Smooth muscle cell (in vitro differentiated cells): ENCODE measurements around the gene ARHGAP25. TPM values are rescaled to one million over a fixed set of nuclear protein-coding genes. Genes with fewer than 3 reads are reported as not detected.

ENCODE experiments used
- DNase-seq: peaks from one replicate; lab custom pipeline; 2025; ENCODE audit not compliant: unreplicated experiment; lab: John Stamatoyannopoulos, UW
- H2AFZ ChIP-seq: fragments of 200-600 bp; sonication (generic); 2 replicates; pipeline ENCODE4 v1.6.0; 2016; ENCODE audit warnings: antibody characterized with exemption, low read depth, mild to moderate bottlenecking
- H3F3A ChIP-seq: fragments of 200-600 bp; sonication (generic); 2 replicates; pipeline ENCODE4 v1.6.0; 2017; ENCODE audit warnings: antibody characterized with exemption, low read depth
- H3K27ac ChIP-seq: fragments of 200-600 bp; sonication (generic); 2 replicates; pipeline ENCODE4 v1.5.1; 2016; ENCODE audit warnings: low read depth, mild to moderate bottlenecking
- H3K27me3 ChIP-seq: fragments of 200-600 bp; sonication (generic); 2 replicates; pipeline ENCODE4 v1.6.1; 2016; ENCODE audit warnings: low read depth, mild to moderate bottlenecking
- H3K36me3 ChIP-seq: fragments of 200-600 bp; sonication (generic); 2 replicates; pipeline ENCODE4 v1.5.1; 2016; ENCODE audit warnings: low read depth
- H3K4me1 ChIP-seq: fragments of 200-600 bp; sonication (generic); 2 replicates; pipeline ENCODE4 v1.5.1; 2016; ENCODE audit warnings: low read depth
- H3K4me2 ChIP-seq: fragments of 200-600 bp; sonication (generic); 2 replicates; pipeline ENCODE4 v1.6.0; 2016; ENCODE audit warnings: mild to moderate bottlenecking
- H3K4me3 ChIP-seq: fragments of 200-600 bp; sonication (generic); 2 replicates; pipeline ENCODE4 v1.5.1; 2016; ENCODE audit warnings: mild to moderate bottlenecking
- H3K79me2 ChIP-seq: fragments of 200-600 bp; sonication (generic); 2 replicates; pipeline ENCODE4 v1.6.0; 2016; ENCODE audit warnings: low read depth, mild to moderate bottlenecking
- H3K9ac ChIP-seq: fragments of 200-600 bp; sonication (generic); 2 replicates; pipeline ENCODE4 v1.6.0; 2016; ENCODE audit warnings: low read depth
- H3K9me3 ChIP-seq: fragments of 200-600 bp; sonication (generic); replicated peaks from 2 replicates; pipeline ENCODE4 v1.5.1; 2016; ENCODE audit warnings: low read depth
- H4K20me1 ChIP-seq: fragments of 200-600 bp; sonication (generic); 2 replicates; pipeline ENCODE4 v1.6.0; 2016; ENCODE audit warnings: low read depth
- WGBS: methylation state at CpG from one replicate; pipeline ENCODE4 v1.1.7; 2016; ENCODE audit warnings: low lambda C conversion rate; 5-methylcytosine and 5-hydroxymethylcytosine counted together
- polyA plus RNA-seq: library from polyadenylated mRNA; unstranded; fragments of >200 nt; fragmentation: Nextera tagmentation; extraction: Ambion mirVana; gene quantifications from 2 replicates; pipeline ENCODE4 v1.2.1, GENCODE V29; 2016
- total RNA-seq: library from RNA; depleted of rRNA; stranded (reverse); fragments of >200 nt; gene quantifications from 2 replicates; pipeline ENCODE4 v1.2.3, GENCODE V29; 2014
- TF ChIP-seq, protein P1 (sequence below): fragments of 200-600 bp; sonication (generic); IDR thresholded peaks from 2 replicates; pipeline ENCODE4 v1.5.1; 2017; ENCODE audit warnings: borderline replicate concordance, mild to moderate bottlenecking, antibody characterized with exemption; ENCODE audit not compliant: insufficient read depth, poor library complexity, severe bottlenecking

The ARHGAP25 gene
- total and polyA plus RNA-seq, 2 experiments from 2014 or later = 1.5 to 2.0 TPM

DNA sequence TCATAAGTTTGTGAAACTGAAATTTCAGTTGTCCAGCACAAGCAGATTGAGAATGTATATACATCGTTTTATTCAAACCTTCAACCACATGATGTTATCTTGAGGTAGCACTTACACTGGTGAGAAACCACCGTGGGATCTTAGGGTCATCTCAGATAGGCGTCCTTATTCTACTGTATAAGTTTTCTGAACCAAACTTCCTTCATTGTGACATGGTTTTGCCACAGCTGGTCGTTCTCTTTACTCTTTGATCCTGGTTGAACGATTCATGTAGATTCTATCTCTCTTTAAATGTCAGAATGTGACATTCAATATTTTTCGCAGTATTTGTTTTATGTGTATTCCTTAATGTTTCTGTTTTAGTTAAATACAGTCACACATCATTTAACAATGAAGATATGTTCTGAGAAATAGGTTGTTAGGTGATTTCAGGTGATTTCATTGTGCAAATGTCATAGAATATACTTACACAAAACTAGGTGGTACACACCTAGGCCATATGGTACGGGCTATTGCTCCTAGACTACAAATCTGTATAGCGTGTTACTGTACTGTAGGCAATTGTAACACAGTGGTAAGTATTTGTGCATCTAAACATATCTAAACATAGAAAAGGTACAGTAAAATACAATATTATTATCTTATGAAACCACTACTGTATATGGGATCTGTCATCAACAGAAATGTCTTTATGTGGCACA is 17.9 kb upstream of the ARHGAP25 start:
- H3F3A ChIP-seq = no peaks in the 10 kb centered on the region
- TF ChIP-seq, protein P1, sequence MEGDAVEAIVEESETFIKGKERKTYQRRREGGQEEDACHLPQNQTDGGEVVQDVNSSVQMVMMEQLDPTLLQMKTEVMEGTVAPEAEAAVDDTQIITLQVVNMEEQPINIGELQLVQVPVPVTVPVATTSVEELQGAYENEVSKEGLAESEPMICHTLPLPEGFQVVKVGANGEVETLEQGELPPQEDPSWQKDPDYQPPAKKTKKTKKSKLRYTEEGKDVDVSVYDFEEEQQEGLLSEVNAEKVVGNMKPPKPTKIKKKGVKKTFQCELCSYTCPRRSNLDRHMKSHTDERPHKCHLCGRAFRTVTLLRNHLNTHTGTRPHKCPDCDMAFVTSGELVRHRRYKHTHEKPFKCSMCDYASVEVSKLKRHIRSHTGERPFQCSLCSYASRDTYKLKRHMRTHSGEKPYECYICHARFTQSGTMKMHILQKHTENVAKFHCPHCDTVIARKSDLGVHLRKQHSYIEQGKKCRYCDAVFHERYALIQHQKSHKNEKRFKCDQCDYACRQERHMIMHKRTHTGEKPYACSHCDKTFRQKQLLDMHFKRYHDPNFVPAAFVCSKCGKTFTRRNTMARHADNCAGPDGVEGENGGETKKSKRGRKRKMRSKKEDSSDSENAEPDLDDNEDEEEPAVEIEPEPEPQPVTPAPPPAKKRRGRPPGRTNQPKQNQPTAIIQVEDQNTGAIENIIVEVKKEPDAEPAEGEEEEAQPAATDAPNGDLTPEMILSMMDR = no peak
- H3K9ac ChIP-seq = no peak overlapping the region
- no peak overlapping the region for H3K4me3 ChIP-seq
- WGBS = 90% methylated on average over 8 of the region's 8 CpGs
- DNase-seq = no peak
- H3K4me2 ChIP-seq = no peak overlapping the region
- no peaks in the 10 kb centered on the region for H3K79me2 ChIP-seq
- no peaks in the 10 kb centered on the region for H3K36me3 ChIP-seq
- no peak overlapping the region for H2AFZ ChIP-seq
- H3K9me3 ChIP-seq = no peaks in the 10 kb centered on the region
- no peaks in the 10 kb centered on the region for H4K20me1 ChIP-seq
- H3K27ac ChIP-seq = no peak overlapping the region
- no peaks in the 10 kb centered on the region for H3K4me1 ChIP-seq
- H3K27me3 ChIP-seq = no peaks in the 10 kb centered on the region

DNA sequence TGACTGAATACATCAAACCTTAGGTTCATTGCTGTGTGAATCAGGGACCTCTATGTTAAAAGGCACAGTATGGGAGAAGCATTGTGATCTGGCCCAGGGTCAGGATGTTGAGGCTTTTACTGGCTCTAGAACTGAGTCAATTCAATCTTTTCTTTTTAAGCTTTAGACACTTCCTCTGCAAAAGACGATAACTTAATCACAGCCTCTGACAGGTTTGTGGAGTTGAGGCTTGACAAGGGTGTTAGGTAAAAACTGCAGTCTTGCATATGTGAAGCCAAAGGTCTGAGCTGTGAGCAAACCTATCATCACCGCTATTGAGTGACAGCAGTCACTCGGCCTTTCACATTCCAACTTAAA is 17.3 kb upstream of the ARHGAP25 start:
- WGBS = 61% methylated on average over 3 of the region's 3 CpGs
- no peaks in the 10 kb centered on the region for H3K79me2 ChIP-seq
- no peaks in the 10 kb centered on the region for H3F3A ChIP-seq
- H3K4me3 ChIP-seq = no peak overlapping the region
- no peaks in the 10 kb centered on the region for H4K20me1 ChIP-seq
- H3K4me2 ChIP-seq = no peak overlapping the region
- no peaks in the 10 kb centered on the region for H3K27me3 ChIP-seq
- H3K9ac ChIP-seq = no peak overlapping the region
- H3K27ac ChIP-seq = no peak overlapping the region
- no peaks in the 10 kb centered on the region for H3K4me1 ChIP-seq
- TF ChIP-seq, protein P1 = no peak
- no peaks in the 10 kb centered on the region for H3K9me3 ChIP-seq
- H3K36me3 ChIP-seq = no peaks in the 10 kb centered on the region
- DNase-seq = no peak
- H2AFZ ChIP-seq = no peak overlapping the region

DNA sequence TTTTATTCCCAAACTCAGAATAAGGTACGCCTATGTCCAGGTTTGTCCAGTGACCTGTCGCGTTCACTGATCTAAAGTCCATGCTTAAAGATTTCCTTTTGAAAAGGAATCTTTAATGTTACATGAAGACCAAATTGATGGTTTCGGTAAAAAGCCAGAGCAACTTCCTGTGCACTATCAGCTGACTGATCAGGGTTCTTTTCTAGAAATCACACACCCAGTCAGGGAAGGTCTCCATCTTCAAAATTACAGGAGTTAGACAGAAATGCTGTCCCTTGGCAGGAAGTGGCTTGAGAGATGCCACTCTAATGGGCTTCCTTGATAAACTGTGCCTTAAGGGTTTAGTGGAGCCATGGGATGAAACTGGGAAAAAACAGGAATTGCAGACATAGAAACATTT is 14.7 kb upstream of the ARHGAP25 start:
- Histone ChIP-seq H3K9ac (no peak overlapping the region), H3F3A (no peaks in the 10 kb centered on the region), H3K4me3 (no peak overlapping the region), H4K20me1 (no peaks in the 10 kb centered on the region), H3K27ac (no peak overlapping the region), H3K9me3 (no peaks in the 10 kb centered on the region), H3K79me2 (no peaks in the 10 kb centered on the region), H3K36me3 (no peaks in the 10 kb centered on the region), H3K4me1 (no peaks in the 10 kb centered on the region), H3K4me2 (no peak overlapping the region), H3K27me3 (no peaks in the 10 kb centered on the region), H2AFZ (no peak overlapping the region)
- TF ChIP-seq, protein P1 = no peak
- no peak for DNase-seq
- WGBS = 97% methylated on average over 4 of the region's 4 CpGs

DNA sequence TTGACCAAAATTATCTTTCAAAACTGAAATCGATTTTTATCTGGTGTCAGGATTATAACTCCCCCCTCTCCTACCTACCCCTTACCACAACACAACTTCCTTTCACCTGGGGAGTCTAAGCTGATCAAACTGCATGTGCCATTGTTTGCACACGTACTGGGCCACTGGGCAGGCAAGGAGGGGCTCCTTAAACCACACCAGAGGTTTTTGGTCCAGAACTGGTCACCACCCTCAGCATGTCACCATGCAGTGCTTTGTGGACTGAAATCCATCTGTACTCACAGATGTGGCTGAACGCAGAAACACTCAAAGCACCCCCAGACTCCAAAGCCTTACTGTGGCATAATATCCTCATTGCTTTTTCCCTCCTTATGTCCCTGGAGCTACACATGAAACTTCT is 13.9 kb upstream of the ARHGAP25 start:
- Histone ChIP-seq H3K4me2 (no peak overlapping the region), H3K9ac (no peak overlapping the region), H3K4me1 (no peaks in the 10 kb centered on the region), H3F3A (no peaks in the 10 kb centered on the region), H2AFZ (no peak overlapping the region), H3K27me3 (no peaks in the 10 kb centered on the region), H3K36me3 (no peaks in the 10 kb centered on the region), H3K4me3 (no peak overlapping the region), H4K20me1 (no peaks in the 10 kb centered on the region), H3K9me3 (no peaks in the 10 kb centered on the region), H3K27ac (no peak overlapping the region), H3K79me2 (no peaks in the 10 kb centered on the region)
- 96% methylated on average over 3 of the region's 3 CpGs for WGBS
- TF ChIP-seq, protein P1 = no peak
- DNase-seq = no peak
